Stimulated activated CD4-positive, alpha-beta T cell treated with anti-CD3 and anti-CD28 coated beads, Interleukin-12 subunit alpha, Interleukin-12 subunit beta, amount 100 ng/mL, for 4 hours (primary cell): Measurements from ENCODE around the gene SLC9A8.
A peak's percentile ranks its signal among the peaks of the same experiment; 100 is the strongest.

Experiments
- DNase-seq: peaks from one replicate; pipeline ENCODE4 v3.0.0-alpha.2; 2020

The SLC9A8 gene

GRCh38 chr20:49814057-49814694, 1.5 kb downstream of the SLC9A8 start:
- DNase-seq, result no peak

DNA sequence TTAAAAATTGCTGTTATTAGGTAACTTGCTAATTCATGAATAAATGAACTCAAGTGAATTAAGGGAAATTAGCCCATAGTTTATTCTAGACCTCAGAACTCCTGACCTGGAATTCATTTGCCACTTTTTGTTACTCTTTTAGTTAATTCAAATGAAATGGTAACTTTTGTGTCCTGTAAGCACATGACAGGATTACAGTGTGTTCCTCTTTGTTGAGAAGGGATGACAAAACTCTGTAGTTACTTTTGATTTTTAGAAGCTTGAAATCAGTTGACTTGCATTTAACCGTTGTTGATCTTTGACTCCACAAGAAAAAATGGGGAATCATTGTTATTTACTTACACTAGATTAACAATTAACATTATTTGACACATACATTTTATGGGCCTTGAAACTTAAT, 6.2 kb downstream of the SLC9A8 start:
- no peak for DNase-seq

- DNase-seq, result no peak
Observed at GRCh38 chr20:49819702-49820101, 7.1 kb downstream of the SLC9A8 start.

DNA sequence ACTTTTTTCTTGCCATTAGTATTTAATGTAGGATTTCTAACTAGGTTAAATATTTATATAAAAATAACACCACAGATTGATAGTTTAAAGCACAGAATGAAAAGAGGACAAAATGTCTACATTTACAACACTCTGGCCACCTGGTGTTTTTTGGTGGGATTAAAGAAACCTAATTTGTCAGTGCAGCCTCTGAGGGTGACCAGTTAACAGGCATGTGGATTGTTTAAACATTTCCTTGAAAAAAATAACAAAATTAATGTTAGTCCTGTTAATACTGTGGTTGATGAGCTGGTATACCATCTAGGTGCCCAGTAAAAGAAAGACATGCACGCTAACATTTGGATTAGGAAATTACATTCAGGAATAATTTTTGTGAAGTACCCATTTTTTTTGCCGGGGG, 8.8 kb downstream of the SLC9A8 start:
- DNase-seq, result no peak

- no peak for DNase-seq
Observed at GRCh38 chr20:49821870-49822331, 9.3 kb downstream of the SLC9A8 start.

GRCh38 chr20:49823152-49823847, 10.7 kb downstream of the SLC9A8 start:
- DNase-seq, result no peak

DNA sequence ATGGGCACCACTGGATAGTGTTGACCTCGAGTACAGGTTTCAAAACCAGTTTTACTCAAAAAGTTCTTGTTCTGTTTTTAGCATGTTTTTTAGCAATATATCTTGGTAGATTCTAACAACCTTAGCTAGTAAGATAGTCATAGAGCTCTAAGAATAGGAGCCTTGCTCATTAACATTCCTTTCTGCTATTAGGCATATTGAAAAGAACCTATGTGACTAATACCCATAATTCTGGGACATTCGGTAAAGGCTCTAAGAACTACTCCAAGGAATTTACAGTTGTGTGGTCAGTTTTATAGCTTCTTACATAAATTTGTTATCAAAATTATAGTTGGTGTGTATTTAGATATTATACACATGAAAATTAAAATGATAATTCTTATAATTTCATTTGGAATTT, 11.6 kb downstream of the SLC9A8 start:
- DNase-seq, result no peak

- DNase-seq, result no peak
Observed at GRCh38 chr20:49825521-49826033, 12.9 kb downstream of the SLC9A8 start.

DNA sequence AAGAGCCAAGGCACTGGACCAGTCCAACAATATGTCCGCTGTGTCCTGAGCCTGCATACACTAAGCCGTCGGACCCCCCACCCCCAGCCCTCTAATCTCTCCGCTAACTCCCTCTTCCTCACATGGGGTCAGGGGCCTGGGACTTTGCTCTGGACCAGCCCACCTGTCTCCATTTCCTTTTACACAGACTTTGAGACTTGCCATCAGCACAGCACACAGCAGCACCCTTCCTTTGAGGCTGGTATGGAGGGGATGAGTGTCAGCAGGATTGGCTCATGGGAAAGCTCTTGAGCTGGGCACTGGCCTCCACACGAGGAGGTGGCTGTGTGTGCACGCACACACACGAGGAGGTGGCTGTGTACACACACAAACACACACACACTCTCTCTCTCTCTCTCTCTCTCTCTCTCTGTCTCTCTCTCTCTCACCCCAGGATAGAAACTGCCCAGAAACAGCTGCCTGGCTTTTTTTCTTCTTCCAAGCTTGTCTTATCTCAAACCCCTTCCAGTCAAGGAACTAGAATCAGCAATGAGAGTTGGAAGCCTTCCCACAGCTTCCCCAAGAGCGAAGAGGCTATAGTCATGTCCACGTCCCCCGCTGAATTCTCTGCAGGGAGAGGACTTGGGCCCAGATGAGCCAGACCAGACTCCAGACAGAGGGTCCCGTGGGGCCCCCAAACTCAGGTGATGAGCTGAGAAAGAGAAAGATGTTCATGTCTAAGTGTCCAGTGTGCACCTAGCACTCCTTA, 18.6 kb downstream of the SLC9A8 start:
- DNase-seq, result no peak

- no peak for DNase-seq
Observed at GRCh38 chr20:49831770-49832631, 19.4 kb downstream of the SLC9A8 start.

- no peak for DNase-seq
Observed at GRCh38 chr20:49832632-49833327, 20.2 kb downstream of the SLC9A8 start.

DNA sequence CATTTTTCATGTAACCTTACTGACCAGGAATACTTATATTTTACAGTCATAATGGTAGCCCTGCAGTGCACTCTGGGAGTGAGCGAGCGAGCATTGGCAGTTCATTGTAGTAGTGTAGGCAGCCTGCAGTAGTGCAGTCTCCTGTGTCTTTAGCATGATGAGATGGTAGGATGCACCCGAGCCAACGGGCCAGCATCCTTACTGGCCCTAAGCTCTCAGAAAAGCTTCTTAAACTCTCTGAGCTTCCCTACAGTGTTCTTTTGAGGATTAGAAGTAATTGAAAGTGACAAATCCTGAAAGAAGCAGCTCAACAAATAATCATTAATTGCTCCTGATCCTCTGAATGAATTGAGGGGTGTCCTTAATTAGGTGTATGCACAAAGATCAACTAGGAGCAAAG, 20.9 kb downstream of the SLC9A8 start:
- no peak for DNase-seq

GRCh38 chr20:49835031-49835430, 22.4 kb downstream of the SLC9A8 start:
- no peak for DNase-seq

GRCh38 chr20:49838546-49838945, 25.9 kb downstream of the SLC9A8 start:
- no peak for DNase-seq

- DNase-seq, result no peak
Observed at GRCh38 chr20:49843139-49843538, 30.5 kb downstream of the SLC9A8 start.

- DNase-seq, result no peak
Observed at GRCh38 chr20:49843770-49844380, 31.2 kb downstream of the SLC9A8 start.

GRCh38 chr20:49845060-49845459, 32.4 kb downstream of the SLC9A8 start:
- no peak for DNase-seq

DNA sequence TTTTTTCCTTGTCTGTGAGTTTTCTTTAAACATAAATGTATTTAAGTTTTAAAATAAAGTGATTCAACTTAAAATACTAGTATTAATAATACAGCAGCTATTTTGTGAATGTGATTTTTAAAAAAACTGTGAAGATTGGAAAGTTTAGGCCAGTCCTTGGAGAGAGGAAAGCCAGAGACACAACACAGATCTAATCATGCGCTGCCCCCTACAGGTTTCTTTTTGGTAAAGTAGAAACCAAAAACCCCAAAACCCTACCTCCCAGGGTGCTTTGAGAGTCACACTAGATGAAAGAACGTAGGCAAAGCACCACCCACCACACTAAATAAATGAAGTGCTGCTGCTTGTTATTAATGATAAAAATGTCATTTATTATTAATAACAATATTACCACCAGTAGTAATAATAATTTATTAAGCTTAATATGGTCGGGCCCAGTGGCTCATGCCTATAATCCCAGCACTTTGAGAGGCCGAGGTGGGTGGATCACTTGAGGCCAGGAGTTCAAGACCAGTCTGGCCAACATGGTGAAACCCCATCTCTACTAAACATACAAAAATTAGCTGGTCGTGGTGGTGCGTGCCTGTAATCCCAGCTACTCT, 33.7 kb downstream of the SLC9A8 start:
- peak; percentile 27 for DNase-seq

DNA sequence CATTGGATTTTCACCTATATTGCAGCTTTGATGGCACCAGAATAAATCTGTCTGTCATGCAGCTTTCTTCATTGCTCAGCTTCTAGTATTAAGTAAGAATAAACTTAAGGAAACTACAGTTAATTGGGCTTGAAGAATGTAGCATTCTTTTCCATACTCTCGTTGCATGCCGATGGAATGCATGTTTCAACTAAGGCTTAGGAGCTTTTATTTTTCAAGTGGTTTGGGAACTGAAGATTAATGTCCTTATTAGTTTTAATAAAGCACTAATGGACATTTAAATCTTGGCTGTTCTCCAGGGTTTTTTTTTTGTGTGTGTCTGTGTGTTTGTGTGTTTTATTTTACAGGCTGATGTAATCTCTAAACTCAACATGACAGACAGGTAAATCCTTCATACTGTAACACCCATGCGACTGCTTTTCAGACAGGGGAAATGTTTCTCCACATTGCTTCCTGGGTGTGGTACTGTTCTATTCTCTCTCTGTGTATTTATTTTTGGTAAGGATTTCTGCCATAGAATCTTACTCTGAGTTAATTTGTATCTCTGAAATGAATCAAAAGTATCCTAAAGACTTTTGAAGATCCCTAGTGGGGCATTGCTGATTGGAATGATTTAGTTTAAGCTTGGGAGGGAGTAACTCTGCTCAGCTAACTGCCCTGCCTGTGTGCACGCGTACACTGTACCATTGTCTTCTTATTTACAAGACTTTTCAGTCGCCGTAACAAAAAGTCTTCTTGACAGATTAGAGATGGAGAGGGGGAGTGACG, 38.0 kb downstream of the SLC9A8 start:
- no peak for DNase-seq

- DNase-seq, result no peak
Observed at GRCh38 chr20:49851231-49851705, 38.6 kb downstream of the SLC9A8 start.
